ENCODE data around the gene SYT1.
"Not testable (repeated sequence)": the region's sequence is repeated elsewhere in the genome, so short reads cannot be mapped to it uniquely, and the experiment has no call there.

SYT1 gene

GRCh38 chr12:79199166-79199565, 334.6 kb downstream of the SYT1 start:
- H3K4me3 ChIP-seq (ENCODE audit: low read depth, low read length) = no peak overlapping the region

DNA sequence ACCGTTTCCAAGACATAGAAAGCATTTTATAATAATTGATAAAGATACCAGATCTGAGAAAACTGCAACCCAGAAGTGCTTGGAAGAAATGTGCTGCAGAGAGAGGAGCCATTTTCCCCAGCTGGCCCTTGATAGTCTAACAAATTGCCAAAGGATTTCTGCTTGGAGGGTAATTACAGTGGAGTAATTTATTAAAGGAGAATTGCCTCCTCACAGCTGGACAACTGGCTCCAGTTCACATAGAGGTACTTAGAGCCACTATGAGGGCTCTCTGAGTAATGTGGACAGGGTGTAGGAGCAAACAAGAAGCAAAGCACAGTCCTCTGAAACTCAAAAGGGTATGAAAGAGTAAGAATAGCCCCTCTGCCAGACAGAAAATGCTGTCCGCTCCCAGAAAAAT, 335.6 kb downstream of the SYT1 start:
- no peak overlapping the region for H3K4me3 ChIP-seq (ENCODE audit: low read depth, low read length)

DNA sequence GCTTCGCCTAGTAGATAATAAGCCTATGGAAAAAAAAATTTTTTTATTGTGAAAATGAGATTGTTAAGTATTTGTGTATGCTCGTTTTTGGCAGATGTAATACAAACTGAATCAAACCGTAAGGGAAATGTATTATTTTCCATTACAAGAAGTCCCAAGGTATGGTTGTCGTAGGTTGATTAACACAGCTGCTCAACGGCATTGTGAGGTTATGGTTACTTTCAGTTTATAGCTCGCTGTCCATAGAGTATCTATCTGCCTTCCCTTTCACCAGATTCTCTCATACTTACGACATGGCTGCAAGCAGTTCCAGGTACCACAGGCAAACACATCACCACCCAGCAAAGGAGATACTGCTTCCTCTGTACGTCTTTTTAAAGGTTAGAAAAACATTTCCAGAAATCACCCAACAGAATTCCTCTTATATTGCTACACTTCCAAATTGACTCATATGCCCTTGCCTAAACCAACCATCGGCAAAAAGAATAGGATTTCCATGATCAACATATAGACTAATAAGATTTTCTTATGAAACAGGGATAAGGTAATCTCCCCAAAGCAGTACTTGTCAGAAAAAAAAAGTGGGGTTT, 338.6 kb downstream of the SYT1 start:
- no peak overlapping the region for H3K4me3 ChIP-seq (ENCODE audit: low read depth, low read length)

DNA sequence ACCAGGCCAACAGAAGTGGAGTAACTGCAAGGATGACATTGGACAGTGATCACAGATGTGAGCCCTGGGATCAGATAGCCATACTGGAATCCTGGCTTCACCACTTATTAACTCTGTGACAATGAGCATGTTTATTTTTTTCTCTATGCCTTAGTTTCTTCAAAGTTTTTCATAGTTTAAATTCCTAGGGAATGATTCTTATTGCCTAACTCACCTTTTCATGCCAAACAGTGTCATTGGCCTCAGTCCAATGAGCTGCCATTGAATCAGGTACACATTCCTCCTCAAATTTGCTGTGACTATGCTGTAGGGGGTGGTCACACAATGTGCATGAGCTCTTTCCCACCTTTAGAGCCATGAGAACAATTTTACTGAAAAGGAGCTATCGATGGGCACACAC, 342.3 kb downstream of the SYT1 start:
- no peak overlapping the region for H3K4me3 ChIP-seq (ENCODE audit: low read depth, low read length)

DNA sequence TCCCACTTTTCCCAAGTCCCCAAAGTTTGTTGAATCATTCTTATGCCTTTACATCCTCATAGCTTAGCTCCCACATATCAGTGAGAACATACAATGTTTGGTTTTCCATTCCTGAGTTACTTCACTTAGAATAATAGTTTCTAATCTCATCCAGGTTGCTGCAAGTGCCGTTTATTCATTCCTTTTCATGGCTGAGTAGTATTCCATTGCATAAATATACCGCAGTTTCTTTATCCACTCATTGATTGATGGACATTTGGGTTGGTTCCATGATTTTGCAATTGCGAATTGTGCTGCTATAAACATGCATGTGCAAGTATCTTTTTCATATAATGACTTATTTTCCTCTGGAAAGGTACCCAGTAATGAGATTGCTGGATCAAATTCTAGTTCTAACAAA, 345.8 kb downstream of the SYT1 start:
- H3K4me3 ChIP-seq (ENCODE audit: low read depth, low read length) = not testable (repeated sequence)

DNA sequence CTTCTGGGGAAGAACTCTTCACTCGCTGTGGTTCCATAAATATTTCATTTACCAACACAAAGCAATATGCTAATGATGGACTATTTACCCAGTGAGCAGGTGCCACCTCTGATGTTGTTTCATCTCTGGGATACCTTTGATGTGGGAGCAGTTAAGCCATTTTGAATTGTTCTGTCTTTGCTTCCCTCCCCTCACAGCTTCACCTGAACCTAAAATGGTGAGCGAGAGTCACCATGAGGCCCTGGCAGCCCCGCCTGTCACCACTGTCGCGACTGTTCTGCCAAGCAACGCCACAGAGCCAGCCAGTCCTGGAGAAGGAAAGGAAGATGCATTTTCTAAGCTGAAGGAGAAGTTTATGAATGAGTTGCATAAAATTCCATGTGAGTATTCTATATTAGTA, 352.7 kb downstream of the SYT1 start:
- no peak overlapping the region for H3K4me3 ChIP-seq (ENCODE audit: low read depth, low read length)

- H3K4me3 ChIP-seq (ENCODE audit: low read depth, low read length) = no peak overlapping the region
These were observed 358.6 kb downstream of the SYT1 start for GRCh38 chr12:79223210-79223609.

DNA sequence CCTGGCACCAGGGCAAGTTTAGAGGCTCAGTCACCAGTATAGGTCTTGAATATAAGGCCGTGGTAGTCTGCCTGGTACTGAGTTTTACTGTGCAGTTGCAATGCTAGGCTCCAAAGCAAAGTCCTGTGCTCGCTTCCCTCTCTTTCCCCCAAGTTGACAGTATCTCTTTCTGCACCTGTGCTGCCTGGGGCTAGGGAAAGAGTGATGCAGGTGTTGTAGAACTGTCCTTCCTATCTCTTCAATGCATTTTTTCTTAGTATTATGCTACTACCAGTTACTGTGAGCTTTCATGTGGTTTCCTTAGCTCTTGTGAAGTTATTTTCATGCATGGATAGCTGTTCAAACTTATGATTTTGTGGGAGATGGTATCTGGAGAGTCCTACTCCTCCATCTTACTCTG, 359.2 kb downstream of the SYT1 start:
- H3K4me3 ChIP-seq (ENCODE audit: low read depth, low read length) = no peak overlapping the region

DNA sequence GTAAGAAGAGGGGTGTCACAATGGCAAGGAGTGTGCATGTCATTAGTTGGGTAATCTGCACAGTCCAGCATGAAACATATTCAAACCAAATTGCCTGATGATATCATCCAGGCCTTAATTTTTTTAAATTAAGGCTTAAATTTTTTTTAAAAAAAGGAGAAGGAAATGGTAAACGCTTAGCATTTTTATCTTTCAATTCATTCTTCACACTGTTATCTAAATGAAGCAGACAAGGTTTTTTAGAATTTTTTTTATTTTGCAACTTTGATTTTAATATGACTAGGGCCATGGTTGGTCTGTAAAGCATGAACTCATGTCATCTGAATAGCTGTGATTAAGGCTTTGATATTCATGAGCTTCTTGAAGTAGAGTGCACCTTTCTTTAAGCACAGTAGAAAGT, 362.5 kb downstream of the SYT1 start:
- H3K4me3 ChIP-seq (ENCODE audit: low read depth, low read length) = no peak overlapping the region

DNA sequence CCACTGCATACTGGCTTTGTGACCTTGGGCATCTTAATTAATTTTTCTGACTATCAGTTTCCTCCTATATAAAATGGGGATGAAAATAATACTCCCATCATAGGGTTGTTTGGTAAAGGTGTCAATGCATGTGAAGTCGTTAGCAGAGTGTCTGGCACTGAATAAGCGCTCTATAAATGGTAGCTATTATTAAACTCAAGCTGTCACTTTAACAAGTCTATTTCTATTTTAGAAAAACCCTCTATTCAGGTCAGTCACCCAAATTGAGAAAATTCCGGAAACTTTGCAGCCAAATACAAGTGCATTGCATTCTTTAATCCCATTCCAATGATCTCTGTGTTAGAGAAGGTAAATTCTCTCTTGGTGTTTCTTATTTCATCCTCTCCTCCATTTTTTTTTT, 363.1 kb downstream of the SYT1 start:
- no peak overlapping the region for H3K4me3 ChIP-seq (ENCODE audit: low read depth, low read length)

DNA sequence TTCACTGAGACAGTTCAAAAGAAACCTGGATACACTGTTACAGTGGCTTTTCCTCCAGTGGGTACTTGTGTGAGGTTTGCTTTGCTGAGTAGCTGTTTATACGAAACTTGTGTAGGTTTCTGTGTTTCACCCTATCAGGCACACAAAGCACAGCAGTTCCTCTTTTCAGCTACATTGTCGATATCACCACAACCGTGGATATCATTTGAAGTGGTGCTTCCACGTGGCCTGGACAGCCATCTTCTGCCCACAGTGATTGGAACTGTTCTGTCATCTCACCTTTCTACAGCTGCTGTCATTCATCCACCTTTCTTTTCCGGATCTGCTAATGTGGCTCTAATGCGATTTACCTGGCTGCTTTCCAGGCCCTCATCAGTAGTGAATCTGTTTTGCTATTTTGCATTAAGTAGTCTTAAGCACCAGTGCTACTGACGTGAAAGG, 368.8 kb downstream of the SYT1 start:
- H3K4me3 ChIP-seq (ENCODE audit: low read depth, low read length) = no peak overlapping the region

- H3K4me3 ChIP-seq (ENCODE audit: low read depth, low read length) = no peak overlapping the region
These were observed 372.3 kb downstream of the SYT1 start for GRCh38 chr12:79236920-79237319.

DNA sequence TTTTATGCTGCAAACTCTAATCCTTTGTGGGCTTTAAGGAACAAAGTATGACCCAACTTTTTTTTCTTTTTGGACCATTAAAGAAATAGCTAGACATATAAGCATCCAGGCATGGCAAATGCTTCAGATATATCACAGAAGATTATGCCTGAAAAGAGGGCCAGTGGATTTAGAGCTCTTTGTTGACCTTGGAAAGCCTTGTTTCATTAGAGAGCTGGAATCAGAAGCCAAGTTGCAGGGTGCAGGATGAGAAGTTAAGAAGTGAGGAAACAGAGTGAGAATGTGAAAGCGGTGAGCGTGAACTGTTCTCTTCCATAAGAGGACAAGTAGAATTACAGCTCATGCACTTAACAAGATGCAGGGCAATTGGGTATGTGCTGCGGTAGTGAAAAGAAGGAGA, 373.7 kb downstream of the SYT1 start:
- H3K4me3 ChIP-seq (ENCODE audit: low read depth, low read length) = no peak overlapping the region

- H3K4me3 ChIP-seq (ENCODE audit: low read depth, low read length) = no peak overlapping the region
These were observed 382.9 kb downstream of the SYT1 start for GRCh38 chr12:79247494-79247893.

DNA sequence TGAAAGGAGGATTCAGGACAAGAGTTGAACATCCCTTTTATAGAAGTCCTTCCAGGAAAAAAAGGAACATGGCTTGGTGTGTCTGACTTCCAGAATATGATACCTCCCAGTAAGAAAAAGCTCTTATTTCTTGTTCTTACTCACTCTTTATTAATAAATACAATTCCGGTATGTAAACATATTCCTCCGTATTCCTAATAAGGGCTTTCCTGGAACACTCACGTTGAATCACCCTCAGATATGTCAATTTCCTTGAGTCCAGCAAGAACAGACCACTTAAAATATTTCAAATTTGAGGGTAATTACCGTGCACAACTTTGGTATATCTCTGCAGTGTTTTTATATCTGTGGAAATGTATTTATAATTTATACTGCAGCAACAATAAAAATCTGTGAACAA, 385.6 kb downstream of the SYT1 start:
- no peak overlapping the region for H3K4me3 ChIP-seq (ENCODE audit: low read depth, low read length)

DNA sequence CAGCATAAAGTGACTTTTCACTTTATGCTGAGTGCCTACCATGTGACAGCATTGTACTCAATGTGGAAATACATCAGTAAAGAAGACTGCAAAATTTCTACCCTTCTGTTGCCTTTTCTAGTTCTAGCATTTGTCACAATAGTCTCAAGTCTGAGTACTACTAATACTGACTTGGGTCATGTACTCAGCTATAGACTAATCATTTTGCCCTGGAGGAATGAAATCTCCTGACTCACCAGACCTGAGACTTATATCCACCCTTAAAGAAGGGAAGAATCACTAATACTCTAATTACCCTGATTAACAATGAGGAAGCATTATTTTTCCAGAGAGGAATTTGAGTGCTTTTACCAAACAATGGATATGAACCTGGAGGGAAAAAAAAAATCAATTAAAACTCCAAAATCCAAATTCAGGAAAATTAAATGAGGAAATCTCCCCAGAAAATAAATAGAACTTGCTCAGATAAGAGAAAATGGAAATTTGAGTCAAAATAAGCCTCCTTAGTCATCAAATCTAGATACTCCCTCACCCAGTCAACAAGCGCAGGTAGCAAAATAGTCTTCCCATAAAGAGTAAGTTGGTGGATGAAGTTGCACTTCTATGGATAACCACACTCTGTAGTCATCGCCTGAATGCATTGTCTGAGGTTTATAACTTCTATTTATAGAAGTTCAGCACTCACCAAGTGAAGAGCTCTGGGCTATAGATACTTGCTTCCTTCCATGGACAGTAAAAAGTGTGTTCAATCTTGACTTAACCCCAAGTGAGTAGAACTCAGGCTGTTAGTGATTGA, 386.6 kb downstream of the SYT1 start:
- no peak overlapping the region for H3K4me3 ChIP-seq (ENCODE audit: low read depth, low read length)

GRCh38 chr12:79252358-79253075, 387.9 kb downstream of the SYT1 start:
- no peak overlapping the region for H3K4me3 ChIP-seq (ENCODE audit: low read depth, low read length)

DNA sequence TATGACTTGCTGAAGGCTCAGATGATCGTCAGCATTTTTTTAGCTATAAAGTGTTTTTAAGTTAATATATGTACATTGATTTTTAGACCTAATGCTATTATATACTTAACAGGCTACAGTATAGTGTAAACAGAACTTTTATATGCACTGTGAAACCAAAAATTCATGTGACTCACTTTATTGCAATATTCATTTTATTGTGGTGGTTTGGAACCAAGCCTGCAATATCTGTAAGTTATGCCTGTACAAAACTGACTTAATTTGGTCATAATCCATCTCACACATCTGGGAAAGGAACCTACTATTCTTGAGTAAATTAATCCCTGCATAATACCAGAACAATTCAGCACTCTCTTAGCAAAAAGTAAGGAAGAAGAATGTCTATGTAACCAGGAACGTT, 390.7 kb downstream of the SYT1 start:
- H3K4me3 ChIP-seq (ENCODE audit: low read depth, low read length) = no peak overlapping the region

DNA sequence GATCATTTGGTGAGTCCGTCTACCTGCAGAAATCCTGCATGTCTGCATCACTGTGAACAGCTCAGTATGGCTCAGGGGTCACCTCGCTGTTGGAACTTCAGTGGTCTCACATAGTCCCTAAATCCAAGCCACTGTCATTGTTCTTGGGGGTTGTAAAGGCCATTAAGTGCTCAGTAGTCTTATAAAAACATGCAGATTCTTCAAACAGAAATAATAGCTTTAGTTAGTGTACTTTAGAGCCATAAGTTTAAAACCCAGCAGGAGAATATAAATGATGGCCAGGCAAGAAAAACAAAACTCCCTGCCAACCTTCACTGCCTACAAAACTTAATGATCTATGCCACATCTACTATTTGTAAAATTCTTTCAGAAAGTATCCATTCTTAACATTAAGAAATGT, 396.3 kb downstream of the SYT1 start:
- no peak overlapping the region for H3K4me3 ChIP-seq (ENCODE audit: low read depth, low read length)

- H3K4me3 ChIP-seq (ENCODE audit: low read depth, low read length) = no peak overlapping the region
These were observed 398.4 kb downstream of the SYT1 start for GRCh38 chr12:79262938-79263337.

DNA sequence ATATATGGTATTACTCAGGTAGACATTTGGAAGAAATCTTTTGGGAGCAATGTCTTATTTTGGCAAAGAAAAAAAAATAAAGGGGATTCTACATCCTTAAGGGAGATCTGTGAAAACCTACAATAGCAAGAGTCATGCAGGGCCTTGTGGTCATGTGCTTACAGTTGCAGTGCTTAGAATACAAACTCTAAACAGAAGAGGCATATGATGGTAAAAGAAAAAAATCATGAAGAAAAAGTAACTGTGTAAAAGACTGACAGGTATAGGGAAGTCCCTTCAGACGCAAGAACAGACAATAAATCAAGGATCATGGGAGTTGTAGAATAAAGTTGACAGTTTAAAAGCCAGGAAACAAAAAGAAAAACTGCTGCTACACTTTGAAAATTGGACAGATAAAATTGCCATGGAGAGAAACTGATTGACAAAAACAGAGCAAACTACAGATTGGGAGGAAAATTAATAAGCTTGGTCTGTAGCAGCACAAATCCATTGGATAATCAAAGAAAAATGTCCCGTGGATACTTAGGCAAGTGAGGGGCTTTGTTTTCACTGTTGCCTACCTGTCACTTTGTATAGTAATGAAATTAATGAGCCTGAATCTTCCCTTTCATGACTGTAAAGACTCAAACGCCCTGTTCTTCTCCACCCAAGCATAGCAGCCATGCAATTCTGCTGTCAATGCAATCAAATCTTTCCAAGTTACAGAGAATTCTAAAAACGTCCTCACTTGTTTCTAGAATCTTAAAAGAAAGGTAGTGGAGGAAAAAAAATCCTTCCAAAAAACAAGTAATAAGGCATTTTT, 402.0 kb downstream of the SYT1 start:
- no peak overlapping the region for H3K4me3 ChIP-seq (ENCODE audit: low read depth, low read length)
